ENCODE data around the gene MAU2. TPM values are rescaled to one million over a fixed set of nuclear protein-coding genes. Genes with fewer than 3 reads are reported as not detected.

MAU2 gene
- total RNA-seq, 1 experiment from 2014 or later: 72.6 TPM

- Histone ChIP-seq H3K27ac (ENCODE audit: low read depth, low read length, poor library complexity, severe bottlenecking) (no peak overlapping the region), H3K36me3 (ENCODE audit: insufficient read depth, low read length, poor library complexity, severe bottlenecking) (peaks cover 56% of the 10 kb centered on the region), H3K4me1 (ENCODE audit: insufficient read depth, low read length, poor library complexity, severe bottlenecking) (no peaks in the 10 kb centered on the region), H3K4me3 (ENCODE audit: low read depth, low read length, poor library complexity, severe bottlenecking) (no peak overlapping the region), H3K27me3 (replicated peaks; ENCODE audit: insufficient read depth, low read depth, low read length, poor library complexity) (no peaks in the 10 kb centered on the region), H3K9me3 (ENCODE audit: low read depth, low read length, poor library complexity, severe bottlenecking) (no peaks in the 10 kb centered on the region)
- POLR2A ChIA-PET (ENCODE audit: low non-redundant PET): no interaction called here
- intact Hi-C loops (cut with micrococcal nuclease; ENCODE audit: unreplicated experiment): no loop called here
- TF ChIP-seq CTCF (conservative IDR thresholded peaks at IDR 0.05; ENCODE audit: low read depth, low read length) (peak; percentile 73), EZH2 (IDR thresholded peaks at IDR 0.05; ENCODE audit: borderline replicate concordance, low read depth, low read length, poor library complexity, severe bottlenecking) (no peak)
- DNase-seq (ENCODE audit: low spot score): peak; percentile 35
- CTCF ChIA-PET: interaction anchor here (0.7 to 1.7 kb wide), 6 partner anchors 18 to 207 kb away, joined by 3 to 5 read pairs (median 3); no protein-coding TSS in a partner anchor
- no TSS peak for BruUV-seq (replicated peaks)
Measured at GRCh38 chr19:19342086-19343015, 21.7 kb downstream of the MAU2 start.

- no peak overlapping the region for H3K27ac ChIP-seq (ENCODE audit: low read depth, low read length, poor library complexity, severe bottlenecking)
- H3K4me1 ChIP-seq (ENCODE audit: insufficient read depth, low read length, poor library complexity, severe bottlenecking): no peaks in the 10 kb centered on the region
- intact Hi-C loops (cut with micrococcal nuclease; ENCODE audit: unreplicated experiment): no loop called here
- H3K4me3 ChIP-seq (ENCODE audit: low read depth, low read length, poor library complexity, severe bottlenecking): no peak overlapping the region
- no peaks in the 10 kb centered on the region for H3K9me3 ChIP-seq (ENCODE audit: low read depth, low read length, poor library complexity, severe bottlenecking)
- CTCF ChIA-PET: interaction anchor here (0.7 to 1.7 kb wide), 5 partner anchors 18 to 208 kb away, joined by 3 to 5 read pairs (median 3); no protein-coding TSS in a partner anchor
- no peak for DNase-seq (ENCODE audit: low spot score)
- BruUV-seq (replicated peaks): no TSS peak
- 0 out of 2 replicates have a peak, but pooled peaks have one; percentile 5 for TF ChIP-seq CTCF (conservative IDR thresholded peaks at IDR 0.05; ENCODE audit: low read depth, low read length)
- TF ChIP-seq EZH2 (IDR thresholded peaks at IDR 0.05; ENCODE audit: borderline replicate concordance, low read depth, low read length, poor library complexity, severe bottlenecking): no peak
- H3K36me3 ChIP-seq (ENCODE audit: insufficient read depth, low read length, poor library complexity, severe bottlenecking): peaks cover 55% of the 10 kb centered on the region
- POLR2A ChIA-PET (ENCODE audit: low non-redundant PET): no interaction called here
- no peaks in the 10 kb centered on the region for H3K27me3 ChIP-seq (replicated peaks; ENCODE audit: insufficient read depth, low read depth, low read length, poor library complexity)
Measured at GRCh38 chr19:19343016-19343362, 22.4 kb downstream of the MAU2 start.

- Histone ChIP-seq H3K27ac (ENCODE audit: low read depth, low read length, poor library complexity, severe bottlenecking) (no peak overlapping the region), H3K9me3 (ENCODE audit: low read depth, low read length, poor library complexity, severe bottlenecking) (no peaks in the 10 kb centered on the region), H3K4me1 (ENCODE audit: insufficient read depth, low read length, poor library complexity, severe bottlenecking) (no peaks in the 10 kb centered on the region), H3K4me3 (ENCODE audit: low read depth, low read length, poor library complexity, severe bottlenecking) (no peak overlapping the region), H3K27me3 (replicated peaks; ENCODE audit: insufficient read depth, low read depth, low read length, poor library complexity) (no peaks in the 10 kb centered on the region), H3K36me3 (ENCODE audit: insufficient read depth, low read length, poor library complexity, severe bottlenecking) (peaks cover 48% of the 10 kb centered on the region)
- DNase-seq (ENCODE audit: low spot score): no peak
- CTCF ChIA-PET: interaction anchor here (1.7 kb wide), 1 partner anchor 21 kb away, joined by 3 read pairs; no protein-coding TSS in a partner anchor
- POLR2A ChIA-PET (ENCODE audit: low non-redundant PET): no interaction called here
- no TSS peak for BruUV-seq (replicated peaks)
- intact Hi-C loops (cut with micrococcal nuclease; ENCODE audit: unreplicated experiment): no loop called here
- TF ChIP-seq EZH2 (IDR thresholded peaks at IDR 0.05; ENCODE audit: borderline replicate concordance, low read depth, low read length, poor library complexity, severe bottlenecking) (no peak), CTCF (conservative IDR thresholded peaks at IDR 0.05; ENCODE audit: low read depth, low read length) (no peak)
Measured at GRCh38 chr19:19343762-19344161, 23.1 kb downstream of the MAU2 start.
